HG03025 (cell line): ENCODE measurements around the gene ZKSCAN3.
A peak's percentile ranks its signal among the peaks of the same experiment; 100 is the strongest.
"Not testable (repeated sequence)": the region's sequence is repeated elsewhere in the genome, so short reads cannot be mapped to it uniquely, and the experiment has no call there.

Experiments used
- ATAC-seq: cut with Tn5 transposase; IDR thresholded peaks from one replicate; pipeline ENCODE4 v1.9.1; 2021; ENCODE audit warnings: mild to moderate bottlenecking, moderate library complexity; ENCODE audit not compliant: unreplicated experiment, low FRiP score

Gene ZKSCAN3

GRCh38 chr6:28371280-28371679 lies 21.5 kb downstream of the ZKSCAN3 start:
- ATAC-seq, result no peak

- no peak for ATAC-seq
Measured at GRCh38 chr6:28371706-28372451, 22.1 kb downstream of the ZKSCAN3 start.

- ATAC-seq, result no peak
Measured at GRCh38 chr6:28373925-28374324, 24.2 kb downstream of the ZKSCAN3 start.

- no peak for ATAC-seq
Measured at GRCh38 chr6:28377879-28378278, 28.1 kb downstream of the ZKSCAN3 start.

- ATAC-seq, result no peak
Measured at GRCh38 chr6:28378644-28379043, 28.9 kb downstream of the ZKSCAN3 start.

- no peak for ATAC-seq
Measured at GRCh38 chr6:28380381-28380780, 30.6 kb downstream of the ZKSCAN3 start.

GRCh38 chr6:28383235-28384142 lies 33.7 kb downstream of the ZKSCAN3 start:
- peak; percentile 89 for ATAC-seq

GRCh38 chr6:28384143-28384533 lies 34.4 kb downstream of the ZKSCAN3 start:
- no peak for ATAC-seq

- ATAC-seq, result no peak
Measured at GRCh38 chr6:28390688-28391087, 40.9 kb downstream of the ZKSCAN3 start.

- ATAC-seq, result no peak
Measured at GRCh38 chr6:28393912-28394662, 44.3 kb downstream of the ZKSCAN3 start.

GRCh38 chr6:28395918-28396317 lies 46.2 kb downstream of the ZKSCAN3 start:
- no peak for ATAC-seq

- peak; percentile 84 for ATAC-seq
Measured at GRCh38 chr6:28399350-28400121, 49.8 kb downstream of the ZKSCAN3 start, which contains the start of gene ZSCAN12. TSS of gene ZSCAN12 (minus strand) at chr6:28399747. CDS start at chr6:28398405, 1,342 bp downstream.

GRCh38 chr6:28400122-28400451 lies 50.3 kb downstream of the ZKSCAN3 start:
- ATAC-seq, result no peak

- ATAC-seq, result no peak
Measured at GRCh38 chr6:28401172-28401571, 51.4 kb downstream of the ZKSCAN3 start.

GRCh38 chr6:28402197-28402596 lies 52.5 kb downstream of the ZKSCAN3 start:
- no peak for ATAC-seq

GRCh38 chr6:28403923-28404322 lies 54.2 kb downstream of the ZKSCAN3 start:
- not testable (repeated sequence) for ATAC-seq

- ATAC-seq, result no peak
Measured at GRCh38 chr6:28407401-28407800, 57.7 kb downstream of the ZKSCAN3 start.

GRCh38 chr6:28408076-28408802 lies 58.5 kb downstream of the ZKSCAN3 start:
- ATAC-seq, result no peak

GRCh38 chr6:28410767-28411166 lies 61.0 kb downstream of the ZKSCAN3 start:
- ATAC-seq, result no peak
